HG03280 (cell line): ENCODE results near the gene IL17RC.
A peak's percentile ranks its signal among the peaks of the same experiment; 100 is the strongest.
"Not testable (repeated sequence)": the region's sequence is repeated elsewhere in the genome, so short reads cannot be mapped to it uniquely, and the experiment has no call there.

Experiments used
- ATAC-seq: cut with Tn5 transposase; IDR thresholded peaks from one replicate; pipeline ENCODE4 v1.9.1; 2021; ENCODE audit warnings: mild to moderate bottlenecking, moderate library complexity; ENCODE audit not compliant: unreplicated experiment

IL17RC gene

GRCh38 chr3:9916734-9917680, at the start of gene IL17RC:
Gene IL17RC (plus strand): TSS chr3:9917098. CDS start chr3:9917316, 218 bp downstream.
- no peak for ATAC-seq

GRCh38 chr3:9867106-9867505, 49.8 kb upstream of the IL17RC start:
- ATAC-seq = no peak

GRCh38 chr3:9869955-9870354, 46.9 kb upstream of the IL17RC start:
- no peak for ATAC-seq

- no peak for ATAC-seq
Measured at GRCh38 chr3:9870978-9871377, 45.9 kb upstream of the IL17RC start.

GRCh38 chr3:9872067-9872466, 44.8 kb upstream of the IL17RC start:
- not testable (repeated sequence) for ATAC-seq

GRCh38 chr3:9875448-9875847, 41.5 kb upstream of the IL17RC start:
- ATAC-seq = no peak

GRCh38 chr3:9876255-9876654, 40.6 kb upstream of the IL17RC start:
- not testable (repeated sequence) for ATAC-seq

- ATAC-seq = no peak
Measured at GRCh38 chr3:9876991-9877390, 39.9 kb upstream of the IL17RC start.

- ATAC-seq = no peak
Measured at GRCh38 chr3:9878700-9879099, 38.2 kb upstream of the IL17RC start.

GRCh38 chr3:9879830-9880549, 36.9 kb upstream of the IL17RC start, which contains the start of gene CIDEC:
Gene CIDEC (minus strand): TSS chr3:9880253. CDS start chr3:9878486, 1,767 bp downstream.
- no peak for ATAC-seq

- ATAC-seq = no peak
Measured at GRCh38 chr3:9881441-9881840, 35.5 kb upstream of the IL17RC start.

GRCh38 chr3:9883706-9884554, 33.0 kb upstream of the IL17RC start:
- ATAC-seq = no peak

GRCh38 chr3:9884555-9885165, 32.2 kb upstream of the IL17RC start:
- no peak for ATAC-seq

GRCh38 chr3:9886328-9886727, 30.6 kb upstream of the IL17RC start:
- ATAC-seq = no peak

- ATAC-seq = no peak
Measured at GRCh38 chr3:9887480-9887879, 29.4 kb upstream of the IL17RC start.

GRCh38 chr3:9888540-9888939, 28.4 kb upstream of the IL17RC start:
- no peak for ATAC-seq

GRCh38 chr3:9889405-9889804, 27.5 kb upstream of the IL17RC start:
- no peak for ATAC-seq

- peak; percentile 87 for ATAC-seq
Measured at GRCh38 chr3:9890249-9891071, 26.4 kb upstream of the IL17RC start, which contains the start of gene JAGN1. Gene JAGN1 (plus strand): TSS chr3:9890610. CDS start chr3:9890723, 113 bp downstream.

GRCh38 chr3:9891072-9891622, 25.8 kb upstream of the IL17RC start:
- no peak for ATAC-seq
